ENCODE results near the gene BATF3.

GRCh38 chr1:212678456-212679410 lies 20.9 kb downstream of the BATF3 start:
- TF ChIP-seq, protein P1, sequence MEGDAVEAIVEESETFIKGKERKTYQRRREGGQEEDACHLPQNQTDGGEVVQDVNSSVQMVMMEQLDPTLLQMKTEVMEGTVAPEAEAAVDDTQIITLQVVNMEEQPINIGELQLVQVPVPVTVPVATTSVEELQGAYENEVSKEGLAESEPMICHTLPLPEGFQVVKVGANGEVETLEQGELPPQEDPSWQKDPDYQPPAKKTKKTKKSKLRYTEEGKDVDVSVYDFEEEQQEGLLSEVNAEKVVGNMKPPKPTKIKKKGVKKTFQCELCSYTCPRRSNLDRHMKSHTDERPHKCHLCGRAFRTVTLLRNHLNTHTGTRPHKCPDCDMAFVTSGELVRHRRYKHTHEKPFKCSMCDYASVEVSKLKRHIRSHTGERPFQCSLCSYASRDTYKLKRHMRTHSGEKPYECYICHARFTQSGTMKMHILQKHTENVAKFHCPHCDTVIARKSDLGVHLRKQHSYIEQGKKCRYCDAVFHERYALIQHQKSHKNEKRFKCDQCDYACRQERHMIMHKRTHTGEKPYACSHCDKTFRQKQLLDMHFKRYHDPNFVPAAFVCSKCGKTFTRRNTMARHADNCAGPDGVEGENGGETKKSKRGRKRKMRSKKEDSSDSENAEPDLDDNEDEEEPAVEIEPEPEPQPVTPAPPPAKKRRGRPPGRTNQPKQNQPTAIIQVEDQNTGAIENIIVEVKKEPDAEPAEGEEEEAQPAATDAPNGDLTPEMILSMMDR (conservative IDR thresholded peaks at IDR 0.05; ENCODE audit: low read length), result no peak
- no peak for TF ChIP-seq EZH2phosphoT487 (IDR thresholded peaks at IDR 0.05; ENCODE audit: borderline replicate concordance, low read depth, low read length)

Measured in OCI-LY7 (cell line).